NCI-H510A treated with DMSO at 0.1 percent for 48 hours (cell line): ENCODE data around the gene PDP2.

ENCODE experiments used
- DNase-seq: peaks from one replicate; lab custom pipeline; 2025; lab: John Stamatoyannopoulos, UW

PDP2 gene

DNA sequence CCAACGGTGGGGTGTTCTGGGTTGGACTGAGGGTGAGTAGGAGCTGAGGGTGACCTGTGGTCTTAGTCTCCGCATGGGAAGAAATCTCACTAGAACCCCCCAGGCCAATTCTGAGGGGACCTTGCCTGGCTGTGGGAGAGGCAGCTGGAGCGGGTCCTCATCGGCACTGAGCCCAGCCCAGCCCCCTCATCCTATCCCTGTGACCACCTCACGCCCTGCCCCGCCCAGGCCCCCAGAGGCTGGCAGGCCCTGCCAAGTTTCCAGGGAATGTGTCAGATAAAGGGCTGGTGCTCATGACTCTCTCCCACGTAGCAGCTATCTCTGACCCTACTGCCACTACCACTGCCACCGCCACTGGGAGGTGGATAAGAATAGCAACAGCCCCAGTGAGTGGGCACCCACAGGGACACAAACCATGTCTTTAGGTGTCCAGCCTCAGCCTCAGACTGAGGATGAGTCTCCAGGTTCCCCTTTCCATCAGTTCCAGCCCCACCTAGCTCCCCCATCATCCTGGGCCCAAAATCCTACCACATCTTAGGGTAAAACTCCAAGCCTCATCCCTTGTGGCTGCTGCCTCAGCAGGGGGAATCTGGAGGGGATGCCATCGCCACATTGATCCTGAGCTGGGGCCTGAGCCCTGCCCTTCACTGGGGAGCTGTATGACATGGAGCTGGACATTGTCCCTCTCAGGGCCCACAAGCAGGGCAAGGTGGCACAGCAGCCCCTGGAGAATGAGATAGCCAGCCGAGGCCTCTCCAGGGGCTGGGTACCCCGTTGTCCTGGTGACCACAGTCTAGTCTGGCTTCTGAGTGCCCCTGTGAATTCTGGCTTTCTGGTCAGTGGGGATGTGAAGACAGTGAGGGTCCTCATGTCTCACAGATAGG, 23.5 kb downstream of the PDP2 start:
- no peak for DNase-seq

DNA sequence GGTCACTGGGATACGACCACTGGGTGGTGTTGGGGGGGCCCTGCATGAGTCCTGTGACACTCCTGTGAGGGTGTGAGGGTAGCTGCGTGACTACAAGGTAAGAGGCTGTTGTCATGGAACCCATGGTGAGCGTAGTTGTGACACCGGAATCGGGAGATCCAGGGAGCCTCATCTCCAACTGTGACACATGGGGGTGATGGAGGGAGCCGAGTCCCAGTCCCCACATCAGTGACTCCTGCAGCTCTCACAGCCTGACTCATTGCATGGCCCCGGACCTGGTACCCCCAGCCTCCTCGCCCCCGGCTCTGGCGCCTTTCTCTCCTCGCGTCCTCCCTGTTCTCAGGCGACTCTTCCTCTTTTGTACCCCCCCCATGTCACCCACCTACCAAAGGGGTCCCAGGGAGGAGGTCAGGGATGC, 24.1 kb downstream of the PDP2 start:
- DNase-seq: no peak

DNA sequence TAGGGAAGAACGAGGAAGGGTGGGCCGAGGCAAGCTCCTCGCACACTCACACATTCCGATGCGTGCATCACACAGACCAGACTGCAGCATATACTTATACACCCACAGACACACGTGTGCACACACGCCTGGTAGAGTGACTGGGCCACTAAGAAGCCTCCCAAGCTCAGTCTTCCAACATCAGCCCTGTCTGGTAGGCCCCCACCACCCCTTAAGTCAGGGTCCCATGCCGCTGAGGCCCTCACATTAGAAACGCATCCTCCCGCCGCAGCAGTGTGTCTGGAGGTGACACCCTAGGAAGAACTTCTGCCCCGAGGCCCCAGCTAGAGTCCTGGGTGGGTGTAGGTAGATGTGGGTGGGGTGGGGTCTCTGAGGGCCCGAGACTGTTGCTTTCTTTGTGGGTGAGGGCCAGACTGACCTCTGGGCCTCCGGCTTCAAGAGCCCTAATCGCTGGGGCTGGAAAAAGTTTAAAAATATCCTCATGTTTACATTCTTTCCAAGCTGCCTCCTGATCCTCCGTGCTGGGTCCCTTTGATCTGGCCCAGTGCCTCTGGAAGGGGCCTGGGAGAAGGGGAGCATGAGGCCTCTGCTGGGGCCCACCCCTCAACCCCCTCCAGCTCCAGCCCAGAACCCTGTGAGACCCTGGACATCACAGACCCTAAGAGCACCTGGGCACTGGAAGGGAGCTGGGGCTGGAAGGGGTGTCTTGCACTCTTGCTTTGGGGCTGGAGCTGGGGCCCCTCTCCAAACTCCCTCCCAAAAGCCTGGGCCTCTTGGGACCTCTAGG, 24.7 kb downstream of the PDP2 start:
- DNase-seq: no peak

DNA sequence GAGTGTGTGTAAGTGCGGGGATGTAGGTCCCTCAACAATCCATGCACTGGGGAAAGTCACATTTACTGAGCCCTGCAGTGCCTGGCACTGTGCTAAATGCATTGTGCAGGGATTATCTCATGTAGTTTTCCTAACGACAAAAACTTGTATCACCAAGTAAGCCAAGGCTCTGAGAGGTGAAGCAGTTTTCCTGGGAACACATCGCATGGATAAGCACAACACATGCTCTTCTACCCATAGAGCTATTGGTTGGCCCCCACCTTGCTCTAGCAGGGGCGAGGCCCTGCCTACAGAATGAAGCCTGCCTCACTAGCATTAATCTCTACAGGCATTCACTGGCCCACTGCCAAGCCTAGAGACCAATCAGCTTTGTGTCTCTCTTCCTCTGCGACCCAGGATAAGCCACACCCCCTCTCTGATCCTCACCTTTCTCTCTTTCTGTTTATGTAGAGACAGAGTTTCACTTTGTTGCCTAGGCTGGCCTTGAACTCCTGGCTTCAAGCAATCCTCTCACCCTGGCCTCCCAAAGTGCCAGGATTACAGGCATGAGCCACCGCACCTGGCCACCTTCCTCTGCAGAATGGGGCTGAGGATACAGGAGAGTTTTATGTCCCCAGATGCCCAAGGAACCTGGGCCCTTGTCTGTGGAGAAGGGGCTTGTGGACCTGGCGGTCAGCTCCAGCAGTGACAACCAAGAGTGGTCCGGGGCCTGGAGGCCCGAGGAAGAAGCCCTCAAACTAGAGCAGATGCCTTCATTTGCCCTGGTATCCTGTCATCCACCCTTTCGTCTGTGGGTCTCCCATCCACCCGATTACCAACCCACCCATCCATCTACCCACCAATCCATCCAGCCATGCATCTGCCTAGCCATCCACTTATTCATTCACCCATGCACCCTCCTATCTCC, 25.6 kb downstream of the PDP2 start:
- DNase-seq: peak; percentile 60

DNA sequence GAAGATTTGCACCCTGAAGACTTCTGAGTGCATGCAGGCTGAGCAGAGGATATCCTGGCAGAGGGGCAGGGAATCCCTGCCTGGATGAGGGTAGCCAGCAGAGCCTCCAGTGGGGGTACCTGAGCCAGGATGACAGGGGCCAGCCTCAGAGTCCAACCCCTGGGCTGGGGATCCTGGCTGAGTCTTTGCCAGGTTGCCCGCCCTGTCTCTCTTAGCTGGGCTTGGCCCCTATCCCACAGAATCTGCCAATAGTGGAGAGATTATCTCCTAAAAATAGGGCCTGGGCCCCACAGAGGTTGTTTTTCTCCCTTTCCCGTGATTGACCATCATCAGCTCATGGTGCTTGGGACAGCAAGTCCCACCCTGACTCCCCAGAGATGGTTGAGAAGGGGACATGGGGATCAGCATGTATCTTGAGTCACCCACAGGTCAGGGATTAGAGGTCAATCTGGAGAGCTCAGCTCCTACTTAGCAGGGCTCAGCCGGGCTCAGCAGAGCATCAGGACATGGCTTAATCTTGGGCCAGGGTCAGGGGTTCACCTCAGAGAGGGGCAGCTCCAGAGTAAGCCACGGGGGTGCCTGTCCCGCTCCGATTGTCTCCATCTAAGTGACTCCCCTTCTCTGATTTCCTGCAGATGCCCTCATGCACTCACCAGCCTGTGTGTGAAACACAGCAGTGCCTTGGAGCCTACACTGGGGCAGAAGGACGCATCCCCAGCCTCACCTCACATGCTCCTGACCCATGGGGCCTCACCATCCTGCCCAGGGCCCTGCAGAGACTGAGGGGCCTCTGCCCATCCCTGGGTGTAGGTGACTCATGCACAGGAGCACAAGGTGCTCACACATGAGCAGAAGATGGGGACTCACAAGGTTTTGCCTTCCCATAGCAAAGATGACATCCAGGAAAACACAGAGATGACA, 26.9 kb downstream of the PDP2 start:
- DNase-seq: no peak

GRCh38 chr16:66908116-66908515, 27.8 kb downstream of the PDP2 start:
- DNase-seq: no peak

DNA sequence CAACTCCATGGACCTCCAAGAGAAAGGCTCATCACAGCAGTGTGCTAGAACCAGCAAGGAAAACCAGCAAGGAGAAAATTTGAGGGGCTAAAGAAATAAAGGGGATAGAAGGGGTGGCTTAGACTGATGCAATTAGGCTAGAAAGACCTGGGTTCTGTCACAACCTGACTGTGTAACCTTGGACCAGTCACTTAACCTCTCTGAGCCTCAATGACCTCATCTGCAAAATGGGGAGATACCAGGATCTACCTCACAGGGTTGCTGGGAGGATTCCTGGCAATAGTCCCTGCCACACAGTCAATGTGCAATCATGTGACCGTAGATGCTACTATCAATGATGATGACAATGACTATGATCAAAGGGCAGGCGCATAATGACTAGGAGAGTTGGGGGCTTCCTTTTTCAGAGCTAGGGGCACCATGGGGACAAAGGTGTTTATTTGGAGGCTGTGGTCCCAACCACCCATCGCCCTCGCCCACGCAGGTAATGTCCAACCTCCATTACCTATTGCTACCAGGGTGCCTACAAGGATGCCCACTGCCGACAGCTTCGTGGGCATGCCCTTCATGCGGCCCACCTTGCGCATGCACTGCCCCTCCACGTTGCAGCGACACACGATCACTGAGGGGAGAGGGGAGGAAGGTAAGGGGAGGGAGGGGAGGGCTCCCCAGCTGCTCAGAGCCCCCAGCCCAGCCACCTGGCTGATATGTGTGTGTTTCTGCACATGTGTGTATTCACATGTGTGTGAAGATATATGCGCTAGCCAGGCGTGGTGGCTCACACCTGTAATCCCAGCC, 28.6 kb downstream of the PDP2 start:
- no peak for DNase-seq

GRCh38 chr16:66910175-66910940, 30.0 kb downstream of the PDP2 start:
- no peak for DNase-seq

DNA sequence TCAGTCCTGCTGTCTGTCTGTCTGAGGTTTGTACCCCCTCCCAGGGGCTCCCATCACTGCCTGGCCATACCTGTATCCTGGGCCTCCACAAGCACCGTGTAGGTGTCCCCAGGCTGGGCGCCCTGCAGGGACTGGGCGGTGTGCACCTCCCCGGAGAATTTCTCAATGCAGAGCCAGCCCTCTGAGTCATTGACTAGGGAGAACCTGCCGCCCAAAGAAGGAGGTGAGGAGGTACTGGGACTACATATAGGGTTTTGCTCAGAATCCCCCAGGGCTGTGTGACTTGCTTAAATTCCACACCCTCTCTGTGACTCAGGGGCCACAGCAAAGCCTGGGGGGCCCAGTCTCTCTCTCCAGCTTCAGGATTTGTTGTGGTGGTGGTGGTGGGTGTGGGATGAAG, 30.8 kb downstream of the PDP2 start:
- DNase-seq: no peak

DNA sequence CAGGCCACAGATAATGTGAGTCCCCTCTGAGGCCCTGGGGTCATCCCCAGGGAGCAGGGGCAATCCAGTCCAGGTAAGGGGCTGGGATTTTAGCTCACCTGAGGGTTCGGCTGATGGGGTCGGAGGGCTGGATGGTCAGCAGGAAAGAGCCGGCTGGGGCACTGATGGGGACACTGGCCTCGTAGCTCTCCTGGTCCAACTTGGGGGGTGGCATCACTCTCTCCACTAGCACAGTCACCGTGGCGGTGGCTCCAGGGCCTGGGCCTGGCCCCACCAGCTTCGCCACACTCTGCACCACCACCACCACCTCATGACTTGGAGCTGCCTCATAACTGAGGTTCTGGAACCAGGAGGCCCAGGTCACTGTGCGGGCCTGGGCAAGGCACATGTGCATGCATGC, 31.5 kb downstream of the PDP2 start:
- no peak for DNase-seq

- DNase-seq: no peak
These were observed 32.8 kb downstream of the PDP2 start for GRCh38 chr16:66913081-66913480.

DNA sequence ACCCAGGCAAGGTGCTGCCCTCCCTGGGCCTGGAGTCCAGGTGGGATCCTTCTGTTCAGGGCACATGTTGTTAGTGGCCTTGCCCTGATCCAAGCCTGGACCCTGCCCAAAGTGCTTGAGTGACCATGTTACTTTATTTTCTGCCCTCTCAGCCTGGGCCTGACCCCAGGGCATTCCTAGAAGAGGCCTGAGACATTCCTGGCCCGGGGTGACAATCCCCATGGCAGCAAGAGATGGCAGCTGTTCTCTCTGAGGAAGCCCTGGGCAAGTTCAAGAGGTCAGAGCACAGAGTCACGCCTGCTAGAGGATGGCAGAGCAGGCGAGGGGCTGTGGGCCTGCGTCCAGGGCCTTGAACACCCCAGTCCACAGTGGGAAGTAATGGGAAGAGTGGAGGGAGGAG, 33.4 kb downstream of the PDP2 start:
- DNase-seq: no peak

DNA sequence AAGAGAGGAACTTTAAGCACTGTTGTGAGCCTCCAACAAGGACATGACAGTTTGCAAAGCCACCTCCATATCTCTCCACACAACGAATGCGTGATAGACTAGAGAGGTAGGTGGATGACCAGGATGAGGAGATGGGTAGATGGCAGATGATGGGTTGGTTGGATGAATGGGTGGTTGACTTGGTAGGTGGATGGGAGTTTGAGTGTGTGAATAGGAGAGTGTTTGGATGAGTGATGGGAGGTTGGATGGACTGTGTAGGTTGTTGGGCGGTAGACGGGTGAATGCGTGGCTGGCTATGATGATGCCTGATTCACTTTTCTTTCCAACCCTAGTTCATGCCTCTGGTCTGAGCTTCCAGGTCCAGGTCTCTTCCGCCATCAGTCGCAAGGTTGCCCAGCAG, 34.2 kb downstream of the PDP2 start:
- no peak for DNase-seq

DNA sequence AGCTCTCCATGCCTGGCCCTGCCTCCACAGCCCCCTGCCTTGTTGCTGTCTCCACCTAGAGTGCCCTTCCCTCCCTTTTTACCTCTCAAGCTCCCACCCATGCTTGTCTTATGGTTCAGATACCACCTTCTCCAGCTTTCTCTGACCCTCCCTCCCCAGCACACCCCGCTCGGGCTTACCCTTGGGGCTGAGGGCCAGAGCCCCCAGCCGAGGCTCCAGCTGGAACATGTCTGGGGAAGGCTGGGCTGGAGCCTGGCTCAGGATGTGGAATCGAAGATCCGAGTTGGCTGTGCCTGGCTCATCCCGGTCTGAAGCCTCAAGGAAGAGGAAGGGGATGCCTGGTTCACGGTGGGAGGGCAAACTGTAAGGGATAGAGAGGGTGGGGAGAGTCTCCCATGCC, 34.7 kb downstream of the PDP2 start:
- no peak for DNase-seq

DNA sequence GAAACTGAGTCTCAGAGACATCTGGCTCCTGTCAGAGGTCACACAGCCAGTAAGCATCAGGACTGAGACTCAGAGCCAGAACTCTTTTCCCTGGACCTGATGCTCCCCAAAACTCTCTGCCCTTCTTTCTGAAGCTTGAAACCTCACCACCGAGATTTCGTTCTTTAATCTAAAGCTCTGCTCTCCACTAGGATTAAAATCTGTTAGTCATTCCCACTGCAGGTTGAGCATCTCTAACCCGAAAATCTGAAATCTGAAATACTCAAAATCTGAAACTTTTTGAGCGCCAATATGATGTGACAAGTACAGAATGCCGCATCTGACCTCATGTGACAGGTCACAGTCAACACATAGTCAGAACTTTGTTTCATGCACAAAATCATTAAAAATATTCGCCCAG, 36.2 kb downstream of the PDP2 start:
- no peak for DNase-seq

DNA sequence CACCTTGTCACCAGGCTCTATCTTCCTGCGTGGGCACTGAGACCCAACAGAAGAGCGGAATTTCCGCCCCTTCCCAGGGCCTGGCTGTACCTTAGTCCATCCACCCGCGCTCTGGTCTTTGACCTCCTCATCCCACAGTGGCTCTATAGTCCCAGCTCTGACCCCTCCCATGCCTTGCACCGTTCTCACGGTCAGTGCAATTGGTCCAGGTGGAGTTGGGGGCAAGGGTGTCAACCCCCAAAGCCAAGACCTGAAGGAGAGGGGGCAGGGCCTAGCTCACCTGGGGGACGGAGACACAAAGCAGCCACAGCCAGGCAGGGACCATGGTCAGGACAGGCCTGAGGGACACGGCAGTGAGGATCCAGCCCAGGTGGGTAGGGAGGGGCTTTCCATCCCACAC, 37.4 kb downstream of the PDP2 start:
- DNase-seq: no peak

- DNase-seq: no peak
These were observed 38.0 kb downstream of the PDP2 start for GRCh38 chr16:66918355-66918754.

DNA sequence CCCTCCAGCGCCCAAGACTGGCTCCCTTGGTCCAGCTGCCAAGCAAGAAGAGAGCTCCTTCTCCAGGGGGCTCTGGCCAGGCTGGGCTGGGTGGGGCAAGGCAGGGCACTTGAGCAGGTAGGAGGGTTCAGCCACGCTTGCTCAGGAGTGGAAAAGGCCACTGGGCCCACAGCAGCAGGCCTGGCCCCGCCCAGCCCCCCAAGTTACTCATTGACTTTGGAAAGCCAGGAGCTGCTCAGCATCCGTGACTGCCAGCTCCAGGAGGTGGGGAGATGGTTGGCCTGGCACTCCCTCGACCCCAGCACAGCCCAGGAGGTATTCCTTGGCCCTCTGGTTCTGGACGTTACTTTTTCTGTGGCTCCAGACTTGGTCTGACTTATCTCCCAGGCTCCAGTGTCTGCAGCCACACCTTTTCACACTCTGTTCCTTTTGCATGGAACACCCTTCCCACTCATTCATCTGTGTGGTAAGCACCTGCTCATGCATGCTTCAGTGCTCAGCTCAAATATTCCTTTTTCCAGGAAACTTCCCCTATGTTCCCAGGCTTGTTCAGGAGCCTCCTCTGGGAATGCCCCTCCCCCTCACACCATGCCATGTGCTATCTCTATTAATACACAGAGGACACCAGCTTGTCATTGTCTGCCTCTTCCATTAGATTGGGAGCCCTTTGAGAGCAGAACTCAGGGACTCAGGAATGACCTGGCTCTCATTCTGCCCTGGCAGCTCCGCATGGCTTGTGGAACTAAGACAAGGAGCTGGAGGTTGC, 38.7 kb downstream of the PDP2 start, which contains the start of gene CDH16:
TSS of gene CDH16 (minus strand) at position 83 of the 766 bp plus-strand sequence. CDS start 820 bp downstream, outside the sequence.
- DNase-seq: no peak
